Fibroblast of villous mesenchyme (primary cell): ENCODE measurements around the gene FYN. TPM values are rescaled to one million over a fixed set of nuclear protein-coding genes. Genes with fewer than 3 reads are reported as not detected.

Experiments used
- DNase-seq: peaks from one replicate; pipeline ENCODE4 v3.0.0-alpha.2; 2010; ENCODE audit warnings: low read depth
- H3K4me3 ChIP-seq: 2 replicates; pipeline ENCODE4 v1.5.1; 2011; ENCODE audit warnings: low read depth, mild to moderate bottlenecking, low read length
- total RNA-seq: library from RNA; depleted of rRNA; stranded (reverse); fragments of >200 nt; gene quantifications from 2 replicates; pipeline ENCODE4 v1.2.3, GENCODE V29; 2012
- TF ChIP-seq, protein P1 (sequence below): IDR thresholded peaks from 2 replicates; pipeline ENCODE4 v1.5.1; 2012; ENCODE audit warnings: low read depth, mild to moderate bottlenecking, low read length; ENCODE audit not compliant: insufficient read depth

FYN gene
- total RNA-seq, 1 donor: 26.8 TPM

DNA sequence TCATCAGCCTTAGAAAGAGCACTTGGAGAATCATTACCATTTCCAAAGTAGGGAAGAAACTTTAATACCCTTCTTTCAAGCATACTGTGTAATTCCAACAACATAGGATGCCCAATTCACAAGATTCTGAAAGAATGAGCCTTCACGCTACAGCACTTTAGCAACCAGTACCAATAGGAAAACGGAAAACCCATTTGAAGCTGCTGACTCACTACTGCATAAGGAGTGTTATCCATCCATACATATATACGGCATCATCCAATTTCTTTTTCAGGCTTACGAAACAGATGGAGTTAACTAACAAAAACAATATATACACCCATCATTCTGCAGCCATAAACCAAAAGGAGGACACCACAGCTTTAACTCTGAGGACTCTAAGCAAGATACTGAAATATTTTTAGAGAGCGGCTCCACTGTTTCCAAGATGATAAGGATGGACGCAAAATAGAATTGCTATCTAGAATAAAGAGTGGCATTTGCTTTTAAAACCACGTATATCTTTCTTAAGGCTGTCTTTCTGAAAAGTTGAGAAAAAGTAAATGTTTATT lies 24.9 kb downstream of the FYN start:
- no peak overlapping the region for H3K4me3 ChIP-seq
- TF ChIP-seq, protein P1, sequence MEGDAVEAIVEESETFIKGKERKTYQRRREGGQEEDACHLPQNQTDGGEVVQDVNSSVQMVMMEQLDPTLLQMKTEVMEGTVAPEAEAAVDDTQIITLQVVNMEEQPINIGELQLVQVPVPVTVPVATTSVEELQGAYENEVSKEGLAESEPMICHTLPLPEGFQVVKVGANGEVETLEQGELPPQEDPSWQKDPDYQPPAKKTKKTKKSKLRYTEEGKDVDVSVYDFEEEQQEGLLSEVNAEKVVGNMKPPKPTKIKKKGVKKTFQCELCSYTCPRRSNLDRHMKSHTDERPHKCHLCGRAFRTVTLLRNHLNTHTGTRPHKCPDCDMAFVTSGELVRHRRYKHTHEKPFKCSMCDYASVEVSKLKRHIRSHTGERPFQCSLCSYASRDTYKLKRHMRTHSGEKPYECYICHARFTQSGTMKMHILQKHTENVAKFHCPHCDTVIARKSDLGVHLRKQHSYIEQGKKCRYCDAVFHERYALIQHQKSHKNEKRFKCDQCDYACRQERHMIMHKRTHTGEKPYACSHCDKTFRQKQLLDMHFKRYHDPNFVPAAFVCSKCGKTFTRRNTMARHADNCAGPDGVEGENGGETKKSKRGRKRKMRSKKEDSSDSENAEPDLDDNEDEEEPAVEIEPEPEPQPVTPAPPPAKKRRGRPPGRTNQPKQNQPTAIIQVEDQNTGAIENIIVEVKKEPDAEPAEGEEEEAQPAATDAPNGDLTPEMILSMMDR: no peak
- no peak for DNase-seq

DNA sequence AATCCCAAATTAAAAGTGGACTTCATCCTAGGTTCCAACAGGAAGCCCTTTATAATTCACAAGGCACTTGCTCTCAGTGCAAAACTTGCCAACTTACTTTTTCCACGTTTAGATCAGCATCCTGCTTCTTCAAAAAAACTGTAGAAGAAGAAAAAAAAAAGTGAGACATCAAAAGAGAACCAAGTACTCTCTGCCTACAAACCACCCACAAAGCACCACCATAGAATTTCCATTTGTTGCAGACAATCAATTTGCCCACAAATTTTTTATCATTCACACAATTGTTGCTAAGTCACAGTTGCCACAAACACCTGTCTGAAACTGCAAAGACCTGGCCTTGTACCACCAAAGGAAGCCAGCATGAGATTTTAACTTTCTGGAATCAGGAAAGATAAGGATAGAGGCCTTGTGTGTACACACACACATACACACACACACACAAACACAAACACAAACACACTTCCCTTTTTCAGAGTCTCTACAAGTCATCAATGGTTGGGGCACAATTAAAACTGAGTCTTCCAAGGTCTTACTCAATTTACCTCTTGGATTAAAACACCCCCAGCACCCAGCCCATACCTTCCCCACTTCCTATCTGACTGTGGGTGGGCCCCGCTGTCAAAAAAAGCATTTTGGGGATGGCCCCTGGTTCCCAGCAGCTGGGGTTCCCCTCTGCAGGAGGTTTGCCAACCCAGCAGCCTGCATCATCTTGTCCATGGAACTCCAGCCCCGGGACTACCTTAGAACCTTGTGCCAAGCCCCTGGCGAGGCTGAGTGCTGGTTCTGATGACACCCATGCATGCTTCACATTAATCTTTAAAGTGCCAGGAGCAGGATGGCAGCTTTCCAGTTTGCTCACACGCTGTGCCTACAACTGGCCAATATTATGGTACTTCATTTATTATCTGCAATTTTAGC lies 26.5 kb downstream of the FYN start:
- no peak overlapping the region for H3K4me3 ChIP-seq
- TF ChIP-seq, protein P1: no peak
- DNase-seq: no peak

DNA sequence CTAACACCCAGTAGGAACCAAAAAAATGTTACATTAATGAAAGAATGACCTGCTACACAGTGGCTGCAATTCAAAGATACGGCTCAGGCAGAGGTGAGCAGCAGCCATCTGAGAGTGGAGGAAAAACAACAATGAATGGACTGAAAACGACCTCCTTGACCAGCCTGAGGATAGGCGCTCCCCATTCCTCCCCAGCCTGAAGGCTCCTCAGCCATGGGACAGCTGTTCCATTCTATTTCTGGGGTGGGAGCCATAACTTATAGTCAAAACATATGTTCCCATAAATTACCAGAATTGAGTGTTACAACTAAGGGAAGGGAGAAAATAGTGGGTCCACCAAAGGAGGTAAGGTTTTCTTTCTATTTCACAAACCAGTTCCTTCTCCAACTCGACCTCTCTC lies 27.2 kb downstream of the FYN start:
- TF ChIP-seq, protein P1: no peak
- H3K4me3 ChIP-seq: no peak overlapping the region
- no peak for DNase-seq

DNA sequence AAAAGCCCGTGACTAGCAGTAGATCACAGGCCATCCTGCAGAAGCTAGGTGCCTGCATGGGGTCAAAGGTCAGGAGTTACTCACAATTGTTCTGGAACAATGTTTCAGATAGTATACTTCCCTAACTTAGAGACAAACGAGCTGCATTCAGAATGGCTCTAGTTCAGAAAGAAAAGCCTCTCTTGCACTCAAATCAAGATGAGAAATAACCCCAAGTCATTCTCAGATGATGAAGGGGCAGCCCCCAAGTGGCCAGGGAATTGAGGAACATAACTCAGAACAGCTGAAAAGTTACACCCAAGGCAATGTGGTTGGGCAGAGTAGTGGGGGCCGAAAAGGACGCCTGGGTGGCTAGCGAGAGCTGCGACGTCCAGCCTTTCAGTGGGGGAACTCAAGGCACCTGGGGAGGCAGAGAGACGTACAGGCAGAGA lies 27.8 kb downstream of the FYN start:
- TF ChIP-seq, protein P1: no peak

DNA sequence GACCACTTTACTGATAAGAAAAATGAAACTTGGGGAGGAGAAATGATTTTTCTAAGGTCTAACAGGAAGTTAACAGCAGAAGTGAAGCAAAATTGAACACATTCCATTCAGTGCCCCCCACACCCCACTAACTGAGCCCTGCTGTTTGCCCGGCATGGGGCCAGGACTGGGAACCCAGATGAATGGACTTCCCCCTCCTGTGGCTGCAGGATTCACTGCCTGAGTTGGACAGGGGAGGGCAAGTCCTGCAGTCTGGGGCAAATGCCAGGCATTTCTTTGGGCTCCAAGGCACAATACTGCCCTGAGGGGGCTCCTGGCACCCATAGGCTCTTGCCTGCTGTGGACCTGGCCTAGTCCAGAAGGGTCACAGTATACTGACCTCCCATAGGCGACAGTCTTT lies 28.3 kb downstream of the FYN start:
- TF ChIP-seq, protein P1: no peak
- no peak overlapping the region for H3K4me3 ChIP-seq
- DNase-seq: no peak

More for the DNA sequence above, 27.8 kb downstream of the FYN start:
- no peak overlapping the region for H3K4me3 ChIP-seq
- no peak for DNase-seq

DNA sequence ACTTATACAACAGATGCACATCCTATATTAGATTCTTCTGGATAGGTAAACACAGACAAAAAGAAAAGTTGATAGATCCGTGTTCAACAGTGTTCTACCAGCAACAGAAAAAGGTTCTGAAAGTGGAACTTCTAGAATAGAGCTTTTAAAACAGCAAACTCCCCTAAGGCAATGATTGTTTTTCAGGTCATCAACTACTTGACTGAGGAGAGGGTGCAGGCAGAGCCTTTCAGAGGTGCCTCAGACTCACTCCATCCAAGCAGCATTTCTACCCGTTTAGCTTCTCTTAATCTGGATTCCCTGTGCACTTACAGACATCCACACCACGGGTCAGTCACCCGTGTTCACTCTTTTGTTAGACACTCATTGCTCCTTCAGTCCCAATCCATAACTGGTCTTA lies 28.9 kb downstream of the FYN start:
- TF ChIP-seq, protein P1: no peak

More for the DNA sequence above, 28.9 kb downstream of the FYN start:
- DNase-seq: no peak
- no peak overlapping the region for H3K4me3 ChIP-seq
